Measurements from ENCODE around the gene MAU2. TPM values are rescaled to one million over a fixed set of nuclear protein-coding genes. Genes with fewer than 3 reads are reported as not detected.
"Not testable (repeated sequence)": the region's sequence is repeated elsewhere in the genome, so short reads cannot be mapped to it uniquely, and the experiment has no call there.

The MAU2 gene
- total and polyA plus RNA-seq, 4 donors: 11.3 to 82.8 (median 45.3) TPM

GRCh38 chr19:19380316-19380715, 59.7 kb downstream of the MAU2 start:
- H3K27ac ChIP-seq (ENCODE audit: low read depth in 1 of 2, low read length in 2 of 2); H3K27me3 ChIP-seq (ENCODE audit: control insufficient read depth in 1 of 2, insufficient read depth in 2 of 2, low read length in 1 of 2); intact Hi-C loops (cut with DNase I); H3K4me3 ChIP-seq (ENCODE audit: low read length in 2 of 2); H3K36me3 ChIP-seq (ENCODE audit: control insufficient read depth in 1 of 2, insufficient read depth in 2 of 2, low read length in 1 of 2); ATAC-seq (ENCODE audit: low FRiP score); H3K4me1 ChIP-seq (ENCODE audit: control insufficient read depth in 1 of 2, insufficient read depth in 2 of 2, low read length in 2 of 2); DNase-seq; H3K9me3 ChIP-seq (ENCODE audit: control insufficient read depth, low read length): not testable (repeated sequence)
- WGBS, 2 donors: 89% methylated on average over 12 of the region's 12 CpGs

- Histone ChIP-seq H3K27ac (ENCODE audit: low read depth in 1 of 2, low read length in 2 of 2) (no peak overlapping the region), H3K27me3 (ENCODE audit: control insufficient read depth in 1 of 2, insufficient read depth in 2 of 2, low read length in 1 of 2) (no peaks in the 10 kb centered on the region), H3K36me3 (ENCODE audit: control insufficient read depth in 1 of 2, insufficient read depth in 2 of 2, low read length in 1 of 2) (no peaks in the 10 kb centered on the region), H3K4me3 (ENCODE audit: low read length in 2 of 2) (no peak overlapping the region), H3K9me3 (ENCODE audit: control insufficient read depth, low read length) (no peaks in the 10 kb centered on the region), H3K4me1 (ENCODE audit: control insufficient read depth in 1 of 2, insufficient read depth in 2 of 2, low read length in 2 of 2) (no peaks in the 10 kb centered on the region)
- WGBS, 2 donors: 76 to 80% methylated on average over 11 of the region's 11 CpGs
- ATAC-seq (ENCODE audit: low FRiP score) (no peak), DNase-seq (no peak)
- intact Hi-C loops (cut with DNase I): no loop called here
Measured at GRCh38 chr19:19381007-19381926, 60.6 kb downstream of the MAU2 start.

- Histone ChIP-seq H3K36me3 (ENCODE audit: control insufficient read depth in 1 of 2, insufficient read depth in 2 of 2, low read length in 1 of 2) (no peaks in the 10 kb centered on the region), H3K27ac (ENCODE audit: low read depth in 1 of 2, low read length in 2 of 2) (no peak overlapping the region), H3K4me3 (ENCODE audit: low read length in 2 of 2) (no peak overlapping the region), H3K4me1 (ENCODE audit: control insufficient read depth in 1 of 2, insufficient read depth in 2 of 2, low read length in 2 of 2) (no peaks in the 10 kb centered on the region), H3K27me3 (ENCODE audit: control insufficient read depth in 1 of 2, insufficient read depth in 2 of 2, low read length in 1 of 2) (no peaks in the 10 kb centered on the region), H3K9me3 (ENCODE audit: control insufficient read depth, low read length) (no peaks in the 10 kb centered on the region)
- 96 to 99% methylated on average over 8 of the region's 8 CpGs for WGBS, 2 donors
- ATAC-seq (ENCODE audit: low FRiP score) (no peak), DNase-seq (no peak)
- intact Hi-C loops (cut with DNase I): no loop called here
Measured at GRCh38 chr19:19382118-19382517, 61.5 kb downstream of the MAU2 start.

GRCh38 chr19:19384486-19384885, 63.9 kb downstream of the MAU2 start:
- 41 to 64% methylated on average over 13 of the region's 13 CpGs for WGBS, 2 donors
- Histone ChIP-seq H3K4me3 (ENCODE audit: low read length in 2 of 2) (peak overlapping the region in 1 of 2 donors; percentile 39), H3K27ac (ENCODE audit: low read depth in 1 of 2, low read length in 2 of 2) (no peak overlapping the region), H3K36me3 (ENCODE audit: control insufficient read depth in 1 of 2, insufficient read depth in 2 of 2, low read length in 1 of 2) (no peaks in the 10 kb centered on the region), H3K9me3 (ENCODE audit: control insufficient read depth, low read length) (no peaks in the 10 kb centered on the region), H3K4me1 (ENCODE audit: control insufficient read depth in 1 of 2, insufficient read depth in 2 of 2, low read length in 2 of 2) (no peaks in the 10 kb centered on the region), H3K27me3 (ENCODE audit: control insufficient read depth in 1 of 2, insufficient read depth in 2 of 2, low read length in 1 of 2) (no peaks in the 10 kb centered on the region)
- DNase-seq (no peak), ATAC-seq (ENCODE audit: low FRiP score) (no peak)
- intact Hi-C loops (cut with DNase I): no loop called here

- Histone ChIP-seq H3K27me3 (ENCODE audit: control insufficient read depth in 1 of 2, insufficient read depth in 2 of 2, low read length in 1 of 2) (no peaks in the 10 kb centered on the region), H3K36me3 (ENCODE audit: control insufficient read depth in 1 of 2, insufficient read depth in 2 of 2, low read length in 1 of 2) (no peaks in the 10 kb centered on the region), H3K9me3 (ENCODE audit: control insufficient read depth, low read length) (no peaks in the 10 kb centered on the region), H3K4me1 (ENCODE audit: control insufficient read depth in 1 of 2, insufficient read depth in 2 of 2, low read length in 2 of 2) (no peaks in the 10 kb centered on the region), H3K27ac (ENCODE audit: low read depth in 1 of 2, low read length in 2 of 2) (peak overlapping the region in 1 of 2 donors; percentile 41), H3K4me3 (ENCODE audit: low read length in 2 of 2) (peak overlapping the region; percentile 65 to 86)
- ATAC-seq (ENCODE audit: low FRiP score) (peak; percentile 98), DNase-seq (peak; percentile 100)
- intact Hi-C loops (cut with DNase I): loop anchor here in 1 of 2 donors (1.0 kb wide), 1 partner anchor 20 kb away; the partner anchor contains the start of gene GATAD2A
- WGBS, 2 donors: 1% methylated on average over 68 to 75 of the region's 75 CpGs
Measured at GRCh38 chr19:19385131-19385895, 64.7 kb downstream of the MAU2 start.

- WGBS, 2 donors: 1 to 2% methylated on average over 69 to 75 of the region's 75 CpGs
- no peaks in the 10 kb centered on the region for H3K27me3 ChIP-seq (ENCODE audit: control insufficient read depth in 1 of 2, insufficient read depth in 2 of 2, low read length in 1 of 2)
- peak; percentile 76 to 85 for DNase-seq
- H3K36me3 ChIP-seq (ENCODE audit: control insufficient read depth in 1 of 2, insufficient read depth in 2 of 2, low read length in 1 of 2): no peaks in the 10 kb centered on the region
- intact Hi-C loops (cut with DNase I): loop anchor here (1.0 to 2.0 kb wide), 2 partner anchors 19 kb away; partner anchors contain the start of gene GATAD2A (in 2 of the 2)
- peak overlapping the region; percentile 2 to 71 for H3K27ac ChIP-seq (ENCODE audit: low read depth in 1 of 2, low read length in 2 of 2)
- no peaks in the 10 kb centered on the region for H3K4me1 ChIP-seq (ENCODE audit: control insufficient read depth in 1 of 2, insufficient read depth in 2 of 2, low read length in 2 of 2)
- H3K4me3 ChIP-seq (ENCODE audit: low read length in 2 of 2): peak overlapping the region; percentile 65 to 86
- no peaks in the 10 kb centered on the region for H3K9me3 ChIP-seq (ENCODE audit: control insufficient read depth, low read length)
- no peak for ATAC-seq (ENCODE audit: low FRiP score)
Measured at GRCh38 chr19:19385896-19386869, 65.6 kb downstream of the MAU2 start.

GRCh38 chr19:19387108-19387507, 66.5 kb downstream of the MAU2 start:
- no peak overlapping the region for H3K4me3 ChIP-seq (ENCODE audit: low read length in 2 of 2)
- no peaks in the 10 kb centered on the region for H3K4me1 ChIP-seq (ENCODE audit: control insufficient read depth in 1 of 2, insufficient read depth in 2 of 2, low read length in 2 of 2)
- ATAC-seq (ENCODE audit: low FRiP score): no peak
- no peak overlapping the region for H3K27ac ChIP-seq (ENCODE audit: low read depth in 1 of 2, low read length in 2 of 2)
- WGBS, 2 donors: 76 to 78% methylated on average over 5 of the region's 5 CpGs
- no peaks in the 10 kb centered on the region for H3K9me3 ChIP-seq (ENCODE audit: control insufficient read depth, low read length)
- intact Hi-C loops (cut with DNase I): loop anchor here in 1 of 2 donors (2.0 kb wide), 1 partner anchor 18 kb away; the partner anchor contains the start of gene GATAD2A
- no peaks in the 10 kb centered on the region for H3K36me3 ChIP-seq (ENCODE audit: control insufficient read depth in 1 of 2, insufficient read depth in 2 of 2, low read length in 1 of 2)
- no peaks in the 10 kb centered on the region for H3K27me3 ChIP-seq (ENCODE audit: control insufficient read depth in 1 of 2, insufficient read depth in 2 of 2, low read length in 1 of 2)
- DNase-seq: no peak

Measured in aorta (tissue), 5 donors.